AG09309 (cell line): ENCODE data around the gene NDUFAF8.
"Not testable (repeated sequence)": the region's sequence is repeated elsewhere in the genome, so short reads cannot be mapped to it uniquely, and the experiment has no call there.

Experiments
- DNase-seq: peaks from one replicate; pipeline ENCODE4 v3.0.0-alpha.2; 2010; ENCODE audit warnings: low read depth
- H3K4me3 ChIP-seq: 2 replicates; pipeline ENCODE4 v1.5.1; 2011; ENCODE audit warnings: mild to moderate bottlenecking, low read depth, low read length, moderate library complexity; ENCODE audit not compliant: control insufficient read depth
- CTCF ChIP-seq: IDR thresholded peaks from 2 replicates; pipeline ENCODE4 v1.5.1; 2011; ENCODE audit warnings: mild to moderate bottlenecking, low read depth, low read length, inconsistent platforms; ENCODE audit not compliant: insufficient read depth, control insufficient read depth; ENCODE audit errors: missing control alignments

Gene NDUFAF8

GRCh38 chr17:81222906-81223761, 16.0 kb upstream of the NDUFAF8 start, which contains the start of gene CEP131:
Gene CEP131 (minus strand): TSS chr17:81222965. CDS start chr17:81220056, 2,909 bp downstream.
- peak within 1 kb of the TSS; percentile 77 for H3K4me3 ChIP-seq

GRCh38 chr17:81223762-81224130, 15.4 kb upstream of the NDUFAF8 start:
- peak overlapping the region; percentile 47 for H3K4me3 ChIP-seq
- no peak for TF ChIP-seq CTCF
- DNase-seq, result no peak

More at GRCh38 chr17:81222906-81223761, 16.0 kb upstream of the NDUFAF8 start, which contains the start of gene CEP131:
- peak; percentile 90 for DNase-seq
- TF ChIP-seq CTCF, result no peak

GRCh38 chr17:81227630-81228029, 11.5 kb upstream of the NDUFAF8 start:
- H3K4me3 ChIP-seq, DNase-seq: not testable (repeated sequence)

- DNase-seq, result no peak
- H3K4me3 ChIP-seq, result no peak overlapping the region
These were observed 10.7 kb upstream of the NDUFAF8 start for GRCh38 chr17:81228420-81228819.

GRCh38 chr17:81228834-81229665, 10.1 kb upstream of the NDUFAF8 start:
- no peak for TF ChIP-seq CTCF
- no peak overlapping the region for H3K4me3 ChIP-seq
- DNase-seq, result no peak

More at GRCh38 chr17:81228420-81228819, 10.7 kb upstream of the NDUFAF8 start:
- no peak for TF ChIP-seq CTCF

- TF ChIP-seq CTCF, result no peak
- no peak overlapping the region for H3K4me3 ChIP-seq
- no peak for DNase-seq
These were observed 9.5 kb upstream of the NDUFAF8 start for GRCh38 chr17:81229666-81229920.

GRCh38 chr17:81230043-81230820, 8.9 kb upstream of the NDUFAF8 start:
- H3K4me3 ChIP-seq, result no peak overlapping the region
- peak; percentile 37 for TF ChIP-seq CTCF
- no peak for DNase-seq
